Left ventricle myocardium inferior (tissue), 1 donor: ENCODE data around the gene RMI2. TPM values are rescaled to one million over a fixed set of nuclear protein-coding genes. Genes with fewer than 3 reads are reported as not detected.

Experiments
- DNase-seq: peaks from one replicate; pipeline ENCODE4 v3.0.0-alpha.2; 2020
- H3K27ac ChIP-seq: fragments of 200-600 bp; replicated peaks from 2 replicates; pipeline ENCODE4 v1.8.0; 2021
- H3K27me3 ChIP-seq: fragments of 200-600 bp; 2 replicates; pipeline ENCODE4 v1.8.0; 2021; ENCODE audit warnings: low read depth
- H3K36me3 ChIP-seq: fragments of 200-600 bp; 2 replicates; pipeline ENCODE4 v1.8.0; 2021
- H3K4me1 ChIP-seq: fragments of 200-600 bp; 2 replicates; pipeline ENCODE4 v1.8.0; 2021
- H3K4me3 ChIP-seq: fragments of 200-600 bp; 2 replicates; pipeline ENCODE4 v1.8.0; 2021; ENCODE audit warnings: mild to moderate bottlenecking, moderate library complexity
- H3K9me3 ChIP-seq: fragments of 200-600 bp; replicated peaks from 2 replicates; pipeline ENCODE4 v1.8.0; 2021
- CTCF ChIP-seq: fragments of 200-600 bp; IDR thresholded peaks from 2 replicates; pipeline ENCODE4 v1.8.0; 2021; ENCODE audit warnings: antibody characterized with exemption, mild to moderate bottlenecking, borderline replicate concordance
- intact Hi-C: fragments of 100-400 bp; cut with micrococcal nuclease; formaldehyde crosslinking; loops from one replicate; pipeline ENCODE4 v1.11.0; 2022
- total RNA-seq: library from RNA; stranded (reverse); fragmentation: NEBNext Ultra II Directional; extraction: Animal tissue kit (Norgen Biotek cat#: 25700); gene quantifications from one replicate; pipeline ENCODE4 v1.2.1, GENCODE V29; 2021
- donor health status: DM: no; HTN: yes; CAD: no; lungs with severe emphysema.

The RMI2 gene
- total RNA-seq, 1 donor from 2014 or later = 0.60 TPM

GRCh38 chr16:11328172-11329070 is 16.8 kb upstream of the RMI2 start:
- DNase-seq = peak; percentile 70
- H3K9me3 ChIP-seq = no peaks in the 10 kb centered on the region
- H3K4me3 ChIP-seq = no peak overlapping the region
- H3K27me3 ChIP-seq = no peaks in the 10 kb centered on the region
- no peaks in the 10 kb centered on the region for H3K36me3 ChIP-seq
- peaks cover 31% of the 10 kb centered on the region for H3K4me1 ChIP-seq
- no peak for TF ChIP-seq CTCF
- intact Hi-C loops = no loop called here
- peak overlapping the region; percentile 37 for H3K27ac ChIP-seq

- H3K27ac ChIP-seq = peak overlapping the region; percentile 37
These were observed 16.2 kb upstream of the RMI2 start for GRCh38 chr16:11329071-11329491.

GRCh38 chr16:11329891-11330290 is 15.4 kb upstream of the RMI2 start:
- intact Hi-C loops = no loop called here
- no peaks in the 10 kb centered on the region for H3K9me3 ChIP-seq
- peaks cover 31% of the 10 kb centered on the region for H3K4me1 ChIP-seq
- H3K36me3 ChIP-seq = no peaks in the 10 kb centered on the region
- H3K27me3 ChIP-seq = no peaks in the 10 kb centered on the region
- H3K4me3 ChIP-seq = no peak overlapping the region
- TF ChIP-seq CTCF = no peak
- no peak for DNase-seq
- peak overlapping the region; percentile 37 for H3K27ac ChIP-seq

More at GRCh38 chr16:11329071-11329491, 16.2 kb upstream of the RMI2 start:
- TF ChIP-seq CTCF = no peak
- intact Hi-C loops = no loop called here
- Histone ChIP-seq H3K9me3 (no peaks in the 10 kb centered on the region), H3K4me1 (peaks cover 31% of the 10 kb centered on the region), H3K4me3 (no peak overlapping the region), H3K36me3 (no peaks in the 10 kb centered on the region), H3K27me3 (no peaks in the 10 kb centered on the region)
- DNase-seq = no peak

GRCh38 chr16:11330526-11331237 is 14.6 kb upstream of the RMI2 start:
- Histone ChIP-seq H3K27me3 (no peaks in the 10 kb centered on the region), H3K4me3 (no peak overlapping the region), H3K9me3 (no peaks in the 10 kb centered on the region), H3K27ac (no peak overlapping the region), H3K4me1 (peaks cover 28% of the 10 kb centered on the region), H3K36me3 (no peaks in the 10 kb centered on the region)
- DNase-seq = no peak
- no peak for TF ChIP-seq CTCF
- intact Hi-C loops = no loop called here

- Histone ChIP-seq H3K36me3 (no peaks in the 10 kb centered on the region), H3K4me3 (no peak overlapping the region), H3K27ac (no peak overlapping the region), H3K27me3 (no peaks in the 10 kb centered on the region), H3K9me3 (no peaks in the 10 kb centered on the region), H3K4me1 (peaks cover 20% of the 10 kb centered on the region)
- no peak for DNase-seq
- no peak for TF ChIP-seq CTCF
- intact Hi-C loops = no loop called here
These were observed 13.3 kb upstream of the RMI2 start for GRCh38 chr16:11331967-11332366.
